Neural cell (in vitro differentiated cells): ENCODE measurements around the gene GRM4. TPM values are rescaled to one million over a fixed set of nuclear protein-coding genes. Genes with fewer than 3 reads are reported as not detected.

Experiments
- H2AFZ ChIP-seq: fragments of 200-600, 300-800 bp; sonication (generic), shearing (Covaris generic); 2 replicates; pipeline ENCODE4 v1.6.0; 2014; ENCODE audit warnings: low read depth, mild to moderate bottlenecking, antibody characterized with exemption, low read length, moderate library complexity
- H3F3A ChIP-seq: fragments of 200-600 bp; shearing (Covaris generic); 2 replicates; pipeline ENCODE4 v1.6.1; 2016; ENCODE audit warnings: mild to moderate bottlenecking, moderate library complexity, mixed read lengths, antibody characterized with exemption, low read length; ENCODE audit not compliant: insufficient read depth, poor library complexity, severe bottlenecking
- H3K27ac ChIP-seq: fragments of 200-600, 300-800 bp; sonication (generic), shearing (Covaris generic); 2 replicates; pipeline ENCODE4 v1.5.1; 2014; ENCODE audit warnings: mild to moderate bottlenecking, low read length, moderate library complexity
- H3K27me3 ChIP-seq: fragments of 300-800, 200-600 bp; sonication (generic), shearing (Covaris generic); 2 replicates; pipeline ENCODE4 v1.6.0; 2014; ENCODE audit warnings: mild to moderate bottlenecking, low read depth, low read length, moderate library complexity; ENCODE audit not compliant: insufficient read depth
- H3K36me3 ChIP-seq: fragments of 300-800, 200-600 bp; sonication (generic), shearing (Covaris generic); 2 replicates; pipeline ENCODE4 v1.5.1; 2014; ENCODE audit warnings: mild to moderate bottlenecking, antibody characterized with exemption, low read length, moderate library complexity; ENCODE audit not compliant: insufficient read depth
- H3K4me2 ChIP-seq: fragments of 300-800, 200-600 bp; sonication (generic), shearing (Covaris generic); 2 replicates; pipeline ENCODE4 v1.6.0; 2014; ENCODE audit warnings: mild to moderate bottlenecking, low read length
- H3K4me3 ChIP-seq: fragments of 300-800, 200-600 bp; sonication (generic), shearing (Covaris generic); 2 replicates; pipeline ENCODE4 v1.5.1; 2014; ENCODE audit warnings: mild to moderate bottlenecking, low read length, moderate library complexity
- H3K79me2 ChIP-seq: fragments of 200-600 bp; shearing (Covaris generic); replicated peaks from 2 replicates; pipeline ENCODE4 v1.6.0; 2014; ENCODE audit warnings: mild to moderate bottlenecking, low read length, moderate library complexity; ENCODE audit not compliant: insufficient read depth
- H3K9ac ChIP-seq: fragments of 300-800, 200-600 bp; sonication (generic), shearing (Covaris generic); 2 replicates; pipeline ENCODE4 v1.6.1; 2016; ENCODE audit warnings: mild to moderate bottlenecking, low read length, mixed read lengths
- H3K9me2 ChIP-seq: fragments of 200-600 bp; shearing (Covaris generic); 2 replicates; pipeline ENCODE4 v1.6.1; 2016; ENCODE audit warnings: mild to moderate bottlenecking, low read length, mixed read lengths; ENCODE audit not compliant: insufficient read depth
- H3K9me3 ChIP-seq: fragments of 200-600, 300-800 bp; sonication (generic), shearing (Covaris generic); 2 replicates; pipeline ENCODE4 v1.6.1; 2016; ENCODE audit warnings: mild to moderate bottlenecking, mixed run types, low read length, moderate library complexity, mixed read lengths
- H4K20me1 ChIP-seq: fragments of 200-600 bp; shearing (Covaris generic); 2 replicates; pipeline ENCODE4 v1.6.1; 2016; ENCODE audit warnings: mild to moderate bottlenecking, mixed run types; ENCODE audit not compliant: insufficient read depth
- EP300 ChIP-seq: fragments of 450-650 bp; conservative IDR thresholded peaks from 2 replicates; pipeline ENCODE4 v1.6.1; 2014; ENCODE audit warnings: antibody characterized with exemption, mild to moderate bottlenecking, moderate library complexity; ENCODE audit not compliant: poor library complexity, severe bottlenecking
- EZH2 ChIP-seq: fragments of 200-600, 300-800 bp; shearing (Covaris generic), sonication (generic); IDR thresholded peaks from 2 replicates; pipeline ENCODE4 v1.6.1; 2014; ENCODE audit warnings: antibody characterized with exemption, low read length, borderline replicate concordance, mild to moderate bottlenecking; ENCODE audit not compliant: insufficient read depth, poor library complexity, severe bottlenecking
- MXI1 ChIP-seq: fragments of 450-650 bp; conservative IDR thresholded peaks from 2 replicates; pipeline ENCODE4 v1.6.1; 2014; ENCODE audit warnings: antibody characterized with exemption, mild to moderate bottlenecking; ENCODE audit not compliant: poor library complexity, severe bottlenecking
- POLR2AphosphoS5 ChIP-seq: IDR thresholded peaks from 2 replicates; pipeline ENCODE4 v1.6.1; 2012
- RAD21 ChIP-seq: fragments of 450-650 bp; conservative IDR thresholded peaks from 2 replicates; pipeline ENCODE4 v1.6.1; 2014; ENCODE audit warnings: antibody characterized with exemption, mild to moderate bottlenecking, moderate library complexity
- REST ChIP-seq: IDR thresholded peaks from 2 replicates; pipeline ENCODE4 v1.6.1; 2012; ENCODE audit warnings: borderline replicate concordance
- SMC3 ChIP-seq: fragments of 450-650 bp; conservative IDR thresholded peaks from 2 replicates; pipeline ENCODE4 v1.6.1; 2014; ENCODE audit warnings: antibody characterized with exemption, mild to moderate bottlenecking, moderate library complexity; ENCODE audit not compliant: poor library complexity
- TAF1 ChIP-seq: IDR thresholded peaks from 2 replicates; pipeline ENCODE4 v1.6.1; 2012; ENCODE audit warnings: low read depth
- polyA plus RNA-seq: library from polyadenylated mRNA; depleted of rRNA; stranded (reverse); fragments of >200 nt; gene quantifications from 2 replicates; pipeline ENCODE4 v1.2.3, GENCODE V29; 2014
- TF ChIP-seq, protein P1 (sequence below): fragments of 450-650 bp; IDR thresholded peaks from 2 replicates; pipeline ENCODE4 v1.5.1; 2014; ENCODE audit warnings: antibody characterized with exemption, mild to moderate bottlenecking, moderate library complexity; ENCODE audit not compliant: poor library complexity, severe bottlenecking

GRM4 gene
- polyA plus RNA-seq, 1 donor from 2014 or later, result 2.1 TPM

- Histone ChIP-seq H3K9ac (peak overlapping the region; percentile 34), H3K4me2 (no peak overlapping the region), H3K4me3 (no peak overlapping the region), H3K27me3 (no peaks in the 10 kb centered on the region), H3K9me3 (no peaks in the 10 kb centered on the region), H3F3A (no peaks in the 10 kb centered on the region), H3K27ac (peak overlapping the region; percentile 8), H3K36me3 (no peaks in the 10 kb centered on the region), H4K20me1 (no peaks in the 10 kb centered on the region), H2AFZ (no peak overlapping the region), H3K79me2 (no peaks in the 10 kb centered on the region), H3K9me2 (no peaks in the 10 kb centered on the region)
- no peak for TF ChIP-seq TAF1
Observed at GRCh38 chr6:34098045-34098936, 47.6 kb downstream of the GRM4 start.

GRCh38 chr6:34096814-34097213 lies 49.1 kb downstream of the GRM4 start:
- Histone ChIP-seq H2AFZ (no peak overlapping the region), H3K27me3 (no peaks in the 10 kb centered on the region), H4K20me1 (no peaks in the 10 kb centered on the region), H3K79me2 (no peaks in the 10 kb centered on the region), H3K9me2 (no peaks in the 10 kb centered on the region), H3F3A (no peaks in the 10 kb centered on the region), H3K27ac (no peak overlapping the region), H3K9ac (no peak overlapping the region), H3K9me3 (no peaks in the 10 kb centered on the region), H3K36me3 (no peaks in the 10 kb centered on the region), H3K4me2 (no peak overlapping the region), H3K4me3 (no peak overlapping the region)
- TF ChIP-seq REST, result no peak
- TF ChIP-seq MXI1, result no peak

GRCh38 chr6:34096193-34096592 lies 49.7 kb downstream of the GRM4 start:
- H3K4me2 ChIP-seq, result no peak overlapping the region
- no peaks in the 10 kb centered on the region for H3K36me3 ChIP-seq
- no peak overlapping the region for H2AFZ ChIP-seq
- H3K9me3 ChIP-seq, result no peaks in the 10 kb centered on the region
- H3K79me2 ChIP-seq, result no peaks in the 10 kb centered on the region
- no peaks in the 10 kb centered on the region for H4K20me1 ChIP-seq
- H3K4me3 ChIP-seq, result no peak overlapping the region
- no peaks in the 10 kb centered on the region for H3K27me3 ChIP-seq
- H3K9me2 ChIP-seq, result no peaks in the 10 kb centered on the region
- no peak for TF ChIP-seq REST
- TF ChIP-seq POLR2AphosphoS5, result no peak
- TF ChIP-seq MXI1, result no peak
- TF ChIP-seq EP300, result no peak
- TF ChIP-seq SMC3, result no peak
- TF ChIP-seq RAD21, result no peak
- TF ChIP-seq EZH2, result no peak
- TF ChIP-seq, protein P1, sequence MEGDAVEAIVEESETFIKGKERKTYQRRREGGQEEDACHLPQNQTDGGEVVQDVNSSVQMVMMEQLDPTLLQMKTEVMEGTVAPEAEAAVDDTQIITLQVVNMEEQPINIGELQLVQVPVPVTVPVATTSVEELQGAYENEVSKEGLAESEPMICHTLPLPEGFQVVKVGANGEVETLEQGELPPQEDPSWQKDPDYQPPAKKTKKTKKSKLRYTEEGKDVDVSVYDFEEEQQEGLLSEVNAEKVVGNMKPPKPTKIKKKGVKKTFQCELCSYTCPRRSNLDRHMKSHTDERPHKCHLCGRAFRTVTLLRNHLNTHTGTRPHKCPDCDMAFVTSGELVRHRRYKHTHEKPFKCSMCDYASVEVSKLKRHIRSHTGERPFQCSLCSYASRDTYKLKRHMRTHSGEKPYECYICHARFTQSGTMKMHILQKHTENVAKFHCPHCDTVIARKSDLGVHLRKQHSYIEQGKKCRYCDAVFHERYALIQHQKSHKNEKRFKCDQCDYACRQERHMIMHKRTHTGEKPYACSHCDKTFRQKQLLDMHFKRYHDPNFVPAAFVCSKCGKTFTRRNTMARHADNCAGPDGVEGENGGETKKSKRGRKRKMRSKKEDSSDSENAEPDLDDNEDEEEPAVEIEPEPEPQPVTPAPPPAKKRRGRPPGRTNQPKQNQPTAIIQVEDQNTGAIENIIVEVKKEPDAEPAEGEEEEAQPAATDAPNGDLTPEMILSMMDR, result no peak
- no peak for TF ChIP-seq TAF1
- H3K9ac ChIP-seq, result no peak overlapping the region
- H3F3A ChIP-seq, result no peaks in the 10 kb centered on the region
- H3K27ac ChIP-seq, result no peak overlapping the region
